Measurements from ENCODE around the gene SSB.

DNA sequence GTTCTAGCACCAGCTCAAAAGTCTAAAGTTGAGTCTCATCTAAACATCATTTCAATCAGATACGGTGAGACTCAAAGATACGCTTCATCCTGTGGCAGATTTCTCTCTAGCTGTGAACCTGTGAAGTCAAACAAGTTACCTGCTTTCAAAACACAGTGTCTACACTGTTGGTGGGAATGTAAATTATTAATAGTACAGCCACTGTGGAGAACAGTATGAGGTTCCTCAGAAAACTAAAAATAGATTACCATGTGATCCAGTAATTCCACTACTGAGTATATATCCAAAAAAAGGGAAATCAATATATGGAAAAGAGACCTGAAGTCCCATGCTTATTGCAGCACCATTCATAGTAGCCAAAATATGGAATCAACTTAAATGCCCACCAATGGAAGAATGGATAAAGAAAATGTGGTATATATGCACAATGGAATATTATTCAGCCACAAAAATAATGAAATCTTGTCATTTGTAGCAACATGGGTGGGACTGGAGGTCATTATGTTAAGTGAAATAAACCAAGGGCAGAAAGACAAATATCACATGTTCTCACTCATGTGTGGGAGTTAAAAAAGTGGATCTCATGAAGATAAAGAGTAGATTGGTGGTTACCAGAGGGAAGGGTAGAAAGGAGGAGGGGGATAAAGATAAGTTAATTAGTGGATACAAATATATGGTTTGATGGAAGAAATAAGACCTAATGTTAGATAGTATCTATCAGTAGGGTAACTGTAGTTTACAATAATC lies 40.2 kb downstream of the SSB start:
- TF ChIP-seq ZSCAN29 (IDR thresholded peaks at IDR 0.05) (no peak), MAX (CRISPR knock-in tag; IDR thresholded peaks at IDR 0.05) (no peak), EZH2 (IDR thresholded peaks at IDR 0.05; ENCODE audit: borderline replicate concordance, low read depth, low read length) (no peak), FOXP1 (CRISPR knock-in tag; IDR thresholded peaks at IDR 0.05) (no peak), NELFE (IDR thresholded peaks at IDR 0.05; ENCODE audit: insufficient read depth, insufficient read length) (no peak), ZNF184 (CRISPR knock-in tag; IDR thresholded peaks at IDR 0.05) (no peak), ZC3H4 (CRISPR knock-in tag; IDR thresholded peaks at IDR 0.05; ENCODE audit: borderline replicate concordance) (no peak), ZFX (CRISPR knock-in tag; IDR thresholded peaks at IDR 0.05) (no peak)
